Skeletal muscle tissue (tissue), 4 donors: ENCODE results near the gene KRTAP10-2. TPM values are rescaled to one million over a fixed set of nuclear protein-coding genes. Genes with fewer than 3 reads are reported as not detected.

Experiments used
- H3K27ac ChIP-seq: one replicate; pipeline ENCODE4 v1.7.0; 2013; ENCODE audit warnings: mild to moderate bottlenecking, low read depth, low read length, inconsistent platforms
- H3K27me3 ChIP-seq, 3 donors: one replicate each; pipeline ENCODE4 v1.7.0; 2013; ENCODE audit warnings: low read length in 3 of 3; ENCODE audit not compliant: control insufficient read depth in 3 of 3, insufficient read depth in 3 of 3
- H3K36me3 ChIP-seq, 3 donors: one replicate each; pipeline ENCODE4 v1.7.0; 2013; ENCODE audit warnings: low read length in 3 of 3; ENCODE audit not compliant: control insufficient read depth in 3 of 3, insufficient read depth in 3 of 3
- H3K4me1 ChIP-seq, 3 donors: one replicate each; pipeline ENCODE4 v1.7.0; 2013; ENCODE audit warnings: low read length in 3 of 3, mild to moderate bottlenecking in 3 of 3; ENCODE audit not compliant: control insufficient read depth in 3 of 3, insufficient read depth in 3 of 3
- H3K4me3 ChIP-seq, 3 donors: one replicate each; pipeline ENCODE4 v1.7.0; 2013; ENCODE audit warnings: low read length in 3 of 3
- H3K9ac ChIP-seq, 3 donors: one replicate each; pipeline ENCODE4 v1.7.0; 2013; ENCODE audit warnings: low read length in 3 of 3, mild to moderate bottlenecking in 3 of 3, moderate library complexity in 2 of 3, low read depth in 1 of 3
- H3K9me3 ChIP-seq, 3 donors: one replicate each; pipeline ENCODE4 v1.7.0; 2013; ENCODE audit warnings: low read length in 3 of 3; ENCODE audit not compliant: control insufficient read depth in 3 of 3
- total RNA-seq: library from RNA; depleted of rRNA; stranded (reverse); fragments of >200 nt; gene quantifications from one replicate; pipeline ENCODE4 v1.2.3, GENCODE V29; 2014
- donor health status: Osteomylitis.

KRTAP10-2 gene
- total RNA-seq, 1 donor from 2014 or later, result not detected

GRCh38 chr21:44521928-44522752, 29.2 kb downstream of the KRTAP10-2 start:
- peaks cover 0 to 3% (median 1%) of the 10 kb centered on the region in 3 donors for H3K9me3 ChIP-seq
- no peak overlapping the region for H3K9ac ChIP-seq
- H3K36me3 ChIP-seq, result no peaks in the 10 kb centered on the region
- no peak overlapping the region for H3K27ac ChIP-seq
- H3K4me3 ChIP-seq, result no peak overlapping the region
- H3K4me1 ChIP-seq, result no peaks in the 10 kb centered on the region
- H3K27me3 ChIP-seq, result peaks cover 10 to 41% (median 31%) of the 10 kb centered on the region in 3 donors

- peaks cover 10 to 42% (median 28%) of the 10 kb centered on the region in 3 donors for H3K27me3 ChIP-seq
- no peaks in the 10 kb centered on the region for H3K4me1 ChIP-seq
- H3K4me3 ChIP-seq, result no peak overlapping the region
- peaks cover 0 to 3% (median 3%) of the 10 kb centered on the region in 3 donors for H3K9me3 ChIP-seq
- H3K27ac ChIP-seq, result no peak overlapping the region
- no peak overlapping the region for H3K9ac ChIP-seq
- H3K36me3 ChIP-seq, result no peaks in the 10 kb centered on the region
Observed at GRCh38 chr21:44521301-44521927, 29.9 kb downstream of the KRTAP10-2 start.

DNA sequence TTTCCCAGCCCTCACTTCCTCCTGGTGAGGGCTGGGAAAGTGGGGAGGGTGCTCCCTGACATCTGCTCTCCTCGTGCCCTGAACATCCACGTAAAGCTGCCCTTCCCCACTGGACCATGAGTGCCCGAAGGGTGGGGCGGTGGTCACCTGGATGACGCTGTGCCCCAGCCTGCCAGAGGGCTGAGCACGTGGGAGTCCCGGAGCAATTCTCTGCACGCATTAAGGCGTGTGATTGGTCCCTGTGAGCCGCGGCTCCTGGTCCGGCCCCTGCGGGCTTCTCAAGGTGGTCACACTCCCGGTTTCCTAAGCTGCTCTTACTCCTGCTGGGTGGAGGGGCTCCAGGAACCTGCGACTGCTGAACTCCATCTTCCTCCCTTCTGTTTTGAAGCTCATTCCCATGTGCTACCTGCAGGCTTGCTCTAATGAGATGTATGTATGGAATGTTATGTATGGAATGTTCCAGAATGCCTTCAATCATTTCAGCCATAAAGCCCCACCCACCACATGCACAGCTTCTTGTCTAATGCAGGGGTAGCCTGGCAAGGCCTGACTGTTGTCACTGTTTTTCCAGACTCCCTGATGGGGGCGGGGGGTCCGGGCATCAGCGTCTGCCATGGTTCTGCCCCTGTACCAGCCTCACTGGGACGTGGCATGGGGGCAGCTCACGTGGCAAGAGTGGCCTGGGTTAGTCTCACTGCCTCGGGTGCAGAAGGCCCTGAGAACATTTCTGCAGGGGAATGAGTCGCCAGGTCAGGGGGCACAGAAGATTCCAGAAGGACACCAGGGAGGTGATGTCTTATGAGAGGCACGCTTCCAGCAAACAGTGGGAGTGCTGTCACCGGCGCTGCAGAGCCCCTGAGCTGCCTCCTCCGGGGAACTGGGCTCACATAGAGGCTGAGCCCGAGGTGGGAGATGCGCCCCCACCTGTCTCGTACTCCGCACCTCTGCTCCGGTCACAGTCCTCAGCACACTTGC, 30.7 kb downstream of the KRTAP10-2 start:
- Histone ChIP-seq H3K9me3 (peaks cover 0 to 3% (median 3%) of the 10 kb centered on the region in 3 donors), H3K4me3 (no peak overlapping the region), H3K9ac (no peak overlapping the region), H3K27me3 (peaks cover 10 to 42% (median 29%) of the 10 kb centered on the region in 3 donors), H3K4me1 (no peaks in the 10 kb centered on the region), H3K36me3 (no peaks in the 10 kb centered on the region), H3K27ac (no peak overlapping the region)

- Histone ChIP-seq H3K4me1 (no peaks in the 10 kb centered on the region), H3K4me3 (no peak overlapping the region), H3K9ac (no peak overlapping the region), H3K36me3 (no peaks in the 10 kb centered on the region), H3K27ac (no peak overlapping the region), H3K9me3 (peaks cover 0 to 3% (median 3%) of the 10 kb centered on the region in 3 donors), H3K27me3 (peaks cover 10 to 42% (median 31%) of the 10 kb centered on the region in 3 donors)
Observed at GRCh38 chr21:44519346-44520325, 31.7 kb downstream of the KRTAP10-2 start.

DNA sequence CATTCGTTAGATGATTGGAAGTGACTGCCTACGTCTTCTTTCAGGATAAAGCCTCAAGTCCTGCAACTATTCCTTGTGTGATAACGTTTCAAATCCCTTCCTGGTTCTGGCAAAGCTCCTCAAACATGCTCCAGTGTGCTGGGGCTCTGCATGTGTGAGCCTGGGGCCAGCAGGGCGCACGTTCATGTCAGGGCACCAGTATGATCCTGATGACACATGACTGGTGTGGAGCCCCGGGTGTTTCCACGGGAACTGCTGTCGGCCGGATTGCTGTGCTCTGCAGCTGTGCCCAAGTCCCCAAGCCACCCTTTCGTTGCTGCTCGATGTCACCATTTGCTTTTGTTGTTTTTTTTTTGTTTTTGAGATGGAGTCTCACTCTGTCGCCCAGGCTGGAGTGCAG, 32.6 kb downstream of the KRTAP10-2 start:
- no peak overlapping the region for H3K27ac ChIP-seq
- H3K9ac ChIP-seq, result no peak overlapping the region
- peaks cover 0 to 3% (median 3%) of the 10 kb centered on the region in 3 donors for H3K9me3 ChIP-seq
- H3K36me3 ChIP-seq, result no peaks in the 10 kb centered on the region
- no peak overlapping the region for H3K4me3 ChIP-seq
- H3K4me1 ChIP-seq, result no peaks in the 10 kb centered on the region
- peaks cover 10 to 45% (median 33%) of the 10 kb centered on the region in 3 donors for H3K27me3 ChIP-seq

DNA sequence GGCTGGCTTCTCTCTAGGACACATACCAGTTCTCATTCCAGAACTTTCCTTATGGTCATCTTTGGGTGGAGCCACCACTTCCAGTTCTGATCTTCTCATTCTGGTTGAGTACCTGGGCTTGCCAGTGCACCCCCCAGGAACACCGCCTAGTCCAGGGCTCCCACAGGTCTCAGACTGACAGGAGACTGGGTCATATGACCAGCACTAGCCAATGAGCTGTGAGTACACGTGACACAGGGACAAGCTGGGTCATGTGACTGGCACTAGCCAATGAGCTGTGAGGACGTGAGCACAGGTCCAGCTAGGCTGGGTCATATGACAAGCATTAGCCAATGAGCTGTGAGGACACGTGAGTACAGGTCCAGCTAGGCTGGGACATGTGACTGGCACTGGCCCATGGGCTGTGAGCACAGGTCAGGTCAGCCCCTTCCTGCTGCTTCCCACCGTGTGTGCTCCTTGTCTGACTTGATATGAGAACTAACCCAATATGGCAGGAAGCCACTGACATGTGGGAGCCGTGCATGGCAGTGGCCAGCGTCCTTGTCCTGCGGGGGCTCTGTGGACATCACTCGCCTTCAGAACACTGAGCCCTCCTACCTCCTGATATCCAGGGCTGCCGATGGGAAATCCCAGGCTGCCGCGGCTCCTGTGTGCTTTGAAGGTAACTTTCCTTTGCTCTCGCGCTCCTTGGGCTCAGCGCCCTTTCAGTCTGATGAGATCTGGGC, 34.0 kb downstream of the KRTAP10-2 start:
- H3K36me3 ChIP-seq, result no peaks in the 10 kb centered on the region
- peaks cover 10 to 49% (median 42%) of the 10 kb centered on the region in 3 donors for H3K27me3 ChIP-seq
- H3K4me1 ChIP-seq, result no peaks in the 10 kb centered on the region
- H3K9me3 ChIP-seq, result peaks cover 0 to 3% (median 3%) of the 10 kb centered on the region in 3 donors
- no peak overlapping the region for H3K27ac ChIP-seq
- no peak overlapping the region for H3K9ac ChIP-seq
- no peak overlapping the region for H3K4me3 ChIP-seq

- no peak overlapping the region for H3K4me3 ChIP-seq
- H3K4me1 ChIP-seq, result no peaks in the 10 kb centered on the region
- H3K27me3 ChIP-seq, result peaks cover 10 to 53% (median 42%) of the 10 kb centered on the region in 3 donors
- H3K9ac ChIP-seq, result no peak overlapping the region
- H3K27ac ChIP-seq, result no peak overlapping the region
- H3K9me3 ChIP-seq, result peaks cover 0 to 3% (median 3%) of the 10 kb centered on the region in 3 donors
- no peaks in the 10 kb centered on the region for H3K36me3 ChIP-seq
Observed at GRCh38 chr21:44516828-44517174, 34.5 kb downstream of the KRTAP10-2 start.

DNA sequence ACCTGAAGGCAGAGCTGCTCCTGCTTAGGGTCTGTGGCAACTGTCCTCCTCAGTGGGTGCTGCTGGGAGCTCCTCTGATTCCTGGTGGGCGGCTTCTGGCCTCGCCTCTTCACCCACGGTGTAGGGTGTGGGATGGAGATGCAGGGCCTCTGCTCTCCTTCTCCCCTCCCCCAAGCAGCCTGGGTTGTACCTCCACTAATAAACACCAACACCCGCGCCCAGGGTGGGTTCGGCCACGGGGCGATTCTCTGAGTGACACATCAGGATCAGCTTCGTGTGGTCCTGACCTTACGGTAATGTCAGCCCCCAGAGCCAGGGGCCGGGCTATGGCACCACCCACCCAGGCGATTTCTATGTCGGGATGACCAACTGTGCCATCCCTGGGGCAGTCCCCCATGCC, 35.0 kb downstream of the KRTAP10-2 start:
- no peaks in the 10 kb centered on the region for H3K36me3 ChIP-seq
- H3K9me3 ChIP-seq, result peaks cover 0 to 3% (median 3%) of the 10 kb centered on the region in 3 donors
- H3K27ac ChIP-seq, result no peak overlapping the region
- no peaks in the 10 kb centered on the region for H3K4me1 ChIP-seq
- H3K9ac ChIP-seq, result no peak overlapping the region
- H3K4me3 ChIP-seq, result no peak overlapping the region
- peaks cover 12 to 55% (median 43%) of the 10 kb centered on the region in 3 donors for H3K27me3 ChIP-seq
